ENCODE results near the gene PBXIP1. TPM values are rescaled to one million over a fixed set of nuclear protein-coding genes. Genes with fewer than 3 reads are reported as not detected.

The PBXIP1 gene
- total RNA-seq, 1 donor from 2014 or later, result 82.1 TPM

DNA sequence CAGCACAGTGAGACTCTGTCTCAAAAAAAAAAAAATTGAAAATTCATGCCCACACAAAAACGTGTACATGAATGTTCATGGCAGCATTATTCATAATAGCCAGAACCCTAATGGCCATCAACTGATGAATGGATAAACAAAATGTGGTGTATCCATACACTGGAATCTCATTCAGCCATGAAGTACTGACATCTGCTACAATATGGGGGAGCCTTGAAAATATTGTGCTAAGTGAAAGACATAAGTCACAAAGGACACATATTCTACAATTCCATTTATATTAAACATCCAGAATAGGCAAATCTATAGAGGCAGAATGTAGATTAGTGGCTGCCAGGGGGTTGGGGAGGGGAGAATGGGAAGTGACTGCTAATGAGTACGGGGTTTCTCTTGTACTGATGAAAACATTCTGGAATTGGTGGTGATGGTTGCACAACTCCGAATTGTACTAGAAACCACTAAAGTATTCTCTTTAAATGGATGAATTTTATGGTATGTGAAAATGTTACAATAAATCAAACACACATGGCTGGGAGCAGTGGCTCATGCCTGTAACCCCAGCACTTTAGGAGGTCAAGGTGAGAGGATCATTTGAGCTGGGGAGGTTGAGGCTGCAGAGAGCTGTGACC lies 52.8 kb downstream of the PBXIP1 start:
- TF ChIP-seq, protein P1, sequence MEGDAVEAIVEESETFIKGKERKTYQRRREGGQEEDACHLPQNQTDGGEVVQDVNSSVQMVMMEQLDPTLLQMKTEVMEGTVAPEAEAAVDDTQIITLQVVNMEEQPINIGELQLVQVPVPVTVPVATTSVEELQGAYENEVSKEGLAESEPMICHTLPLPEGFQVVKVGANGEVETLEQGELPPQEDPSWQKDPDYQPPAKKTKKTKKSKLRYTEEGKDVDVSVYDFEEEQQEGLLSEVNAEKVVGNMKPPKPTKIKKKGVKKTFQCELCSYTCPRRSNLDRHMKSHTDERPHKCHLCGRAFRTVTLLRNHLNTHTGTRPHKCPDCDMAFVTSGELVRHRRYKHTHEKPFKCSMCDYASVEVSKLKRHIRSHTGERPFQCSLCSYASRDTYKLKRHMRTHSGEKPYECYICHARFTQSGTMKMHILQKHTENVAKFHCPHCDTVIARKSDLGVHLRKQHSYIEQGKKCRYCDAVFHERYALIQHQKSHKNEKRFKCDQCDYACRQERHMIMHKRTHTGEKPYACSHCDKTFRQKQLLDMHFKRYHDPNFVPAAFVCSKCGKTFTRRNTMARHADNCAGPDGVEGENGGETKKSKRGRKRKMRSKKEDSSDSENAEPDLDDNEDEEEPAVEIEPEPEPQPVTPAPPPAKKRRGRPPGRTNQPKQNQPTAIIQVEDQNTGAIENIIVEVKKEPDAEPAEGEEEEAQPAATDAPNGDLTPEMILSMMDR (IDR thresholded peaks at IDR 0.05; ENCODE audit: unreplicated experiment), result no peak
- Mint-ChIP-seq H3K27me3 (ENCODE audit: unreplicated experiment) (peaks cover 7% of the 10 kb centered on the region), H3K27ac (ENCODE audit: unreplicated experiment) (no peak overlapping the region), H3K36me3 (ENCODE audit: low read depth, unreplicated experiment) (peaks cover 5% of the 10 kb centered on the region), H3K9me3 (ENCODE audit: unreplicated experiment) (peaks cover 5% of the 10 kb centered on the region), H3K4me1 (ENCODE audit: unreplicated experiment) (peaks cover 4% of the 10 kb centered on the region), H3K4me3 (ENCODE audit: unreplicated experiment) (no peak overlapping the region)
- DNase-seq (ENCODE audit: low spot score), result no peak

- Mint-ChIP-seq H3K36me3 (ENCODE audit: low read depth, unreplicated experiment) (no peaks in the 10 kb centered on the region), H3K27me3 (ENCODE audit: unreplicated experiment) (no peaks in the 10 kb centered on the region), H3K9me3 (ENCODE audit: unreplicated experiment) (no peaks in the 10 kb centered on the region), H3K4me1 (ENCODE audit: unreplicated experiment) (peaks cover 11% of the 10 kb centered on the region), H3K27ac (ENCODE audit: unreplicated experiment) (no peak overlapping the region), H3K4me3 (ENCODE audit: unreplicated experiment) (no peak overlapping the region)
- DNase-seq (ENCODE audit: low spot score), result no peak
- TF ChIP-seq, protein P1 (IDR thresholded peaks at IDR 0.05; ENCODE audit: unreplicated experiment), result no peak
Observed at GRCh38 chr1:154901591-154901990, 54.3 kb downstream of the PBXIP1 start.

GRCh38 chr1:154899041-154899440 lies 56.9 kb downstream of the PBXIP1 start:
- Mint-ChIP-seq H3K9me3 (ENCODE audit: unreplicated experiment) (no peaks in the 10 kb centered on the region), H3K4me3 (ENCODE audit: unreplicated experiment) (no peak overlapping the region), H3K36me3 (ENCODE audit: low read depth, unreplicated experiment) (no peaks in the 10 kb centered on the region), H3K27me3 (ENCODE audit: unreplicated experiment) (no peaks in the 10 kb centered on the region), H3K27ac (ENCODE audit: unreplicated experiment) (no peak overlapping the region), H3K4me1 (ENCODE audit: unreplicated experiment) (peaks cover 24% of the 10 kb centered on the region)
- TF ChIP-seq, protein P1 (IDR thresholded peaks at IDR 0.05; ENCODE audit: unreplicated experiment), result no peak
- no peak for DNase-seq (ENCODE audit: low spot score)

- Mint-ChIP-seq H3K36me3 (ENCODE audit: low read depth, unreplicated experiment) (no peaks in the 10 kb centered on the region), H3K27me3 (ENCODE audit: unreplicated experiment) (no peaks in the 10 kb centered on the region), H3K9me3 (ENCODE audit: unreplicated experiment) (no peaks in the 10 kb centered on the region), H3K4me3 (ENCODE audit: unreplicated experiment) (no peak overlapping the region), H3K4me1 (ENCODE audit: unreplicated experiment) (peaks cover 24% of the 10 kb centered on the region), H3K27ac (ENCODE audit: unreplicated experiment) (peak overlapping the region; percentile 74)
- DNase-seq (ENCODE audit: low spot score), result peak; percentile 14
- TF ChIP-seq, protein P1 (IDR thresholded peaks at IDR 0.05; ENCODE audit: unreplicated experiment), result no peak
Observed at GRCh38 chr1:154896771-154897286, 59.1 kb downstream of the PBXIP1 start.

GRCh38 chr1:154895798-154896197 lies 60.1 kb downstream of the PBXIP1 start:
- Mint-ChIP-seq H3K4me3 (ENCODE audit: unreplicated experiment) (no peak overlapping the region), H3K9me3 (ENCODE audit: unreplicated experiment) (no peaks in the 10 kb centered on the region), H3K4me1 (ENCODE audit: unreplicated experiment) (peaks cover 24% of the 10 kb centered on the region), H3K36me3 (ENCODE audit: low read depth, unreplicated experiment) (no peaks in the 10 kb centered on the region), H3K27ac (ENCODE audit: unreplicated experiment) (peak overlapping the region; percentile 74), H3K27me3 (ENCODE audit: unreplicated experiment) (peaks cover 3% of the 10 kb centered on the region)
- no peak for DNase-seq (ENCODE audit: low spot score)
- TF ChIP-seq, protein P1 (IDR thresholded peaks at IDR 0.05; ENCODE audit: unreplicated experiment), result no peak

Measured in endothelial cell (in vitro differentiated cells).